ENCODE measurements around the gene AFMID.

Gene AFMID

DNA sequence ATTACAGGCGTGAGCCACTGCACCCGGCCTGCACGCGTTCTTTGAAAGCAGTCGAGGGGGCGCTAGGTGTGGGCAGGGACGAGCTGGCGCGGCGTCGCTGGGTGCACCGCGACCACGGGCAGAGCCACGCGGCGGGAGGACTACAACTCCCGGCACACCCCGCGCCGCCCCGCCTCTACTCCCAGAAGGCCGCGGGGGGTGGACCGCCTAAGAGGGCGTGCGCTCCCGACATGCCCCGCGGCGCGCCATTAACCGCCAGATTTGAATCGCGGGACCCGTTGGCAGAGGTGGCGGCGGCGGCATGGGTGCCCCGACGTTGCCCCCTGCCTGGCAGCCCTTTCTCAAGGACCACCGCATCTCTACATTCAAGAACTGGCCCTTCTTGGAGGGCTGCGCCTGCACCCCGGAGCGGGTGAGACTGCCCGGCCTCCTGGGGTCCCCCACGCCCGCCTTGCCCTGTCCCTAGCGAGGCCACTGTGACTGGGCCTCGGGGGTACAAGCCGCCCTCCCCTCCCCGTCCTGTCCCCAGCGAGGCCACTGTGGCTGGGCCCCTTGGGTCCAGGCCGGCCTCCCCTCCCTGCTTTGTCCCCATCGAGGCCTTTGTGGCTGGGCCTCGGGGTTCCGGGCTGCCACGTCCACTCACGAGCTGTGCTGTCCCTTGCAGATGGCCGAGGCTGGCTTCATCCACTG is 27.0 kb downstream of the AFMID start, which contains the start of gene BIRC5:
TSS of gene BIRC5 (plus strand) at position 238 of the 690 bp plus-strand sequence. CDS start at position 302, 64 bp downstream.
- TF ChIP-seq POLR2AphosphoS5 (IDR thresholded peaks at IDR 0.05; ENCODE audit: low read depth, low read length) (peak; percentile 83), SIN3A (IDR thresholded peaks at IDR 0.05; ENCODE audit: borderline replicate concordance, insufficient read depth, low read length) (peak; percentile 98; the same call in 1 of the 2 replicates), FOXP2 (optimal IDR thresholded peaks at IDR 0.05; ENCODE audit: borderline replicate concordance, extremely low read depth, extremely low read length, insufficient read depth) (peak; percentile 23), TAF1 (IDR thresholded peaks at IDR 0.05; ENCODE audit: borderline replicate concordance, insufficient read depth, low read length) (peak; percentile 88)
- TF ChIP-seq, protein P1, sequence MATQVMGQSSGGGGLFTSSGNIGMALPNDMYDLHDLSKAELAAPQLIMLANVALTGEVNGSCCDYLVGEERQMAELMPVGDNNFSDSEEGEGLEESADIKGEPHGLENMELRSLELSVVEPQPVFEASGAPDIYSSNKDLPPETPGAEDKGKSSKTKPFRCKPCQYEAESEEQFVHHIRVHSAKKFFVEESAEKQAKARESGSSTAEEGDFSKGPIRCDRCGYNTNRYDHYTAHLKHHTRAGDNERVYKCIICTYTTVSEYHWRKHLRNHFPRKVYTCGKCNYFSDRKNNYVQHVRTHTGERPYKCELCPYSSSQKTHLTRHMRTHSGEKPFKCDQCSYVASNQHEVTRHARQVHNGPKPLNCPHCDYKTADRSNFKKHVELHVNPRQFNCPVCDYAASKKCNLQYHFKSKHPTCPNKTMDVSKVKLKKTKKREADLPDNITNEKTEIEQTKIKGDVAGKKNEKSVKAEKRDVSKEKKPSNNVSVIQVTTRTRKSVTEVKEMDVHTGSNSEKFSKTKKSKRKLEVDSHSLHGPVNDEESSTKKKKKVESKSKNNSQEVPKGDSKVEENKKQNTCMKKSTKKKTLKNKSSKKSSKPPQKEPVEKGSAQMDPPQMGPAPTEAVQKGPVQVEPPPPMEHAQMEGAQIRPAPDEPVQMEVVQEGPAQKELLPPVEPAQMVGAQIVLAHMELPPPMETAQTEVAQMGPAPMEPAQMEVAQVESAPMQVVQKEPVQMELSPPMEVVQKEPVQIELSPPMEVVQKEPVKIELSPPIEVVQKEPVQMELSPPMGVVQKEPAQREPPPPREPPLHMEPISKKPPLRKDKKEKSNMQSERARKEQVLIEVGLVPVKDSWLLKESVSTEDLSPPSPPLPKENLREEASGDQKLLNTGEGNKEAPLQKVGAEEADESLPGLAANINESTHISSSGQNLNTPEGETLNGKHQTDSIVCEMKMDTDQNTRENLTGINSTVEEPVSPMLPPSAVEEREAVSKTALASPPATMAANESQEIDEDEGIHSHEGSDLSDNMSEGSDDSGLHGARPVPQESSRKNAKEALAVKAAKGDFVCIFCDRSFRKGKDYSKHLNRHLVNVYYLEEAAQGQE (IDR thresholded peaks at IDR 0.05; ENCODE audit: insufficient read depth in 1 of 2, low read depth in 2 of 2, low read length in 2 of 2) = 0 out of 4 replicates have a peak, but pooled peaks of 1 of the 2 experiments have one; percentile 27

DNA sequence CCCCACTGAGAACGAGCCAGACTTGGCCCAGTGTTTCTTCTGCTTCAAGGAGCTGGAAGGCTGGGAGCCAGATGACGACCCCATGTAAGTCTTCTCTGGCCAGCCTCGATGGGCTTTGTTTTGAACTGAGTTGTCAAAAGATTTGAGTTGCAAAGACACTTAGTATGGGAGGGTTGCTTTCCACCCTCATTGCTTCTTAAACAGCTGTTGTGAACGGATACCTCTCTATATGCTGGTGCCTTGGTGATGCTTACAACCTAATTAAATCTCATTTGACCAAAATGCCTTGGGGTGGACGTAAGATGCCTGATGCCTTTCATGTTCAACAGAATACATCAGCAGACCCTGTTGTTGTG is 27.5 kb downstream of the AFMID start:
- TF ChIP-seq POLR2AphosphoS5 (IDR thresholded peaks at IDR 0.05; ENCODE audit: low read depth, low read length) (no peak), SIN3A (IDR thresholded peaks at IDR 0.05; ENCODE audit: borderline replicate concordance, insufficient read depth, low read length) (peak; percentile 52; the same call in 1 of the 2 replicates), TAF1 (IDR thresholded peaks at IDR 0.05; ENCODE audit: borderline replicate concordance, insufficient read depth, low read length) (no peak), FOXP2 (optimal IDR thresholded peaks at IDR 0.05; ENCODE audit: borderline replicate concordance, extremely low read depth, extremely low read length, insufficient read depth) (no peak)
- TF ChIP-seq, protein P1 (IDR thresholded peaks at IDR 0.05; ENCODE audit: insufficient read depth in 1 of 2, low read depth in 2 of 2, low read length in 2 of 2) = no peak

DNA sequence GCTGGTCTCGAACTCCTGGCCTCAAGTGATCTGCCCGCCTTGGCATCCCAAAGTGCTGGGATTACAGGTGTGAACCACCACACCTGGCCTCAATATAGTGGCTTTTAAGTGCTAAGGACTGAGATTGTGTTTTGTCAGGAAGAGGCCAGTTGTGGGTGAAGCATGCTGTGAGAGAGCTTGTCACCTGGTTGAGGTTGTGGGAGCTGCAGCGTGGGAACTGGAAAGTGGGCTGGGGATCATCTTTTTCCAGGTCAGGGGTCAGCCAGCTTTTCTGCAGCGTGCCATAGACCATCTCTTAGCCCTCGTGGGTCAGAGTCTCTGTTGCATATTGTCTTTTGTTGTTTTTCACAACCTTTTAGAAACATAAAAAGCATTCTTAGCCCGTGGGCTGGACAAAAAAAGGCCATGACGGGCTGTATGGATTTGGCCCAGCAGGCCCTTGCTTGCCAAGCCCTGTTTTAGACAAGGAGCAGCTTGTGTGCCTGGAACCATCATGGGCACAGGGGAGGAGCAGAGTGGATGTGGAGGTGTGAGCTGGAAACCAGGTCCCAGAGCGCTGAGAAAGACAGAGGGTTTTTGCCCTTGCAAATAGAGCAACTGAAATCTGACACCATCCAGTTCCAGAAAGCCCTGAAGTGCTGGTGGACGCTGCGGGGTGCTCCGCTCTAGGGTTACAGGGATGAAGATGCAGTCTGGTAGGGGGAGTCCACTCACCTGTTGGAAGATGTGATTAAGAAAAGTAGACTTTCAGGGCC is 32.4 kb downstream of the AFMID start:
- TF ChIP-seq, protein P1 (IDR thresholded peaks at IDR 0.05; ENCODE audit: insufficient read depth in 1 of 2, low read depth in 2 of 2, low read length in 2 of 2) = no peak
- TF ChIP-seq SIN3A (IDR thresholded peaks at IDR 0.05; ENCODE audit: borderline replicate concordance, insufficient read depth, low read length) (no peak), POLR2AphosphoS5 (IDR thresholded peaks at IDR 0.05; ENCODE audit: low read depth, low read length) (no peak), FOXP2 (optimal IDR thresholded peaks at IDR 0.05; ENCODE audit: borderline replicate concordance, extremely low read depth, extremely low read length, insufficient read depth) (no peak), TAF1 (IDR thresholded peaks at IDR 0.05; ENCODE audit: borderline replicate concordance, insufficient read depth, low read length) (no peak)

DNA sequence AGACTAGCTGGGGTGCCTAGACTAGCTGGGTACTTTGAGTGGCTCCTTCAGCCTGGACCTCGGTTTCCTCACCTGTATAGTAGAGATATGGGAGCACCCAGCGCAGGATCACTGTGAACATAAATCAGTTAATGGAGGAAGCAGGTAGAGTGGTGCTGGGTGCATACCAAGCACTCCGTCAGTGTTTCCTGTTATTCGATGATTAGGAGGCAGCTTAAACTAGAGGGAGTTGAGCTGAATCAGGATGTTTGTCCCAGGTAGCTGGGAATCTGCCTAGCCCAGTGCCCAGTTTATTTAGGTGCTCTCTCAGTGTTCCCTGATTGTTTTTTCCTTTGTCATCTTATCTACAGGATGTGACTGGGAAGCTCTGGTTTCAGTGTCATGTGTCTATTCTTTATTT is 35.9 kb downstream of the AFMID start:
- TF ChIP-seq POLR2AphosphoS5 (IDR thresholded peaks at IDR 0.05; ENCODE audit: low read depth, low read length) (no peak), SIN3A (IDR thresholded peaks at IDR 0.05; ENCODE audit: borderline replicate concordance, insufficient read depth, low read length) (no peak), TAF1 (IDR thresholded peaks at IDR 0.05; ENCODE audit: borderline replicate concordance, insufficient read depth, low read length) (no peak), FOXP2 (optimal IDR thresholded peaks at IDR 0.05; ENCODE audit: borderline replicate concordance, extremely low read depth, extremely low read length, insufficient read depth) (no peak)
- TF ChIP-seq, protein P1 (IDR thresholded peaks at IDR 0.05; ENCODE audit: insufficient read depth in 1 of 2, low read depth in 2 of 2, low read length in 2 of 2) = no peak
